NCI-H446 treated with DMSO at 0.1 percent for 48 hours (cell line): ENCODE measurements around the gene CCDC106.

Source experiments
- DNase-seq: peaks from one replicate; lab custom pipeline; 2025; lab: John Stamatoyannopoulos, UW

Gene CCDC106

GRCh38 chr19:55647732-55648584 lies at the start of gene CCDC106:
CCDC106 (plus strand) TSS chr19:55648212; CDS start chr19:55649047, 835 bp downstream.
- peak; percentile 81 for DNase-seq

GRCh38 chr19:55598719-55599467 lies 49.1 kb upstream of the CCDC106 start:
- DNase-seq, result peak; percentile 89

- peak; percentile 97 for DNase-seq
Measured at GRCh38 chr19:55599468-55599841, 48.6 kb upstream of the CCDC106 start, which contains the start of gene FIZ1. FIZ1 (minus strand) TSS chr19:55599517; CDS start chr19:55597865, 1,652 bp downstream.

- DNase-seq, result peak; percentile 95
Measured at GRCh38 chr19:55599842-55600661, 48.0 kb upstream of the CCDC106 start, which contains the start of gene ZNF524. ZNF524 (plus strand) TSS chr19:55600288; CDS start chr19:55602113, 1,825 bp downstream.

GRCh38 chr19:55600662-55601028 lies 47.4 kb upstream of the CCDC106 start:
- no peak for DNase-seq

GRCh38 chr19:55601084-55601483 lies 46.9 kb upstream of the CCDC106 start:
- DNase-seq, result no peak

GRCh38 chr19:55602104-55603001 lies 45.7 kb upstream of the CCDC106 start:
- DNase-seq, result no peak

GRCh38 chr19:55603115-55603514 lies 44.9 kb upstream of the CCDC106 start:
- DNase-seq, result no peak

- no peak for DNase-seq
Measured at GRCh38 chr19:55603581-55604292, 44.3 kb upstream of the CCDC106 start.

- DNase-seq, result peak; percentile 97
Measured at GRCh38 chr19:55605207-55605636, 42.8 kb upstream of the CCDC106 start.

GRCh38 chr19:55605637-55606470 lies 42.2 kb upstream of the CCDC106 start, which contains the start of gene ZNF865:
ZNF865 (plus strand) TSS chr19:55605647; CDS start chr19:55613619, 7,972 bp downstream.
- peak; percentile 41 for DNase-seq

GRCh38 chr19:55606471-55606787 lies 41.6 kb upstream of the CCDC106 start:
- DNase-seq, result no peak

- no peak for DNase-seq
Measured at GRCh38 chr19:55606817-55607216, 41.2 kb upstream of the CCDC106 start.

- no peak for DNase-seq
Measured at GRCh38 chr19:55609326-55609725, 38.7 kb upstream of the CCDC106 start.

GRCh38 chr19:55611300-55611982 lies 36.6 kb upstream of the CCDC106 start:
- no peak for DNase-seq

GRCh38 chr19:55611983-55612645 lies 35.9 kb upstream of the CCDC106 start:
- DNase-seq, result no peak

GRCh38 chr19:55613396-55613795 lies 34.6 kb upstream of the CCDC106 start:
- no peak for DNase-seq
